ENCODE data around the gene LRRC49. TPM values are rescaled to one million over a fixed set of nuclear protein-coding genes. Genes with fewer than 3 reads are reported as not detected.
A peak's percentile ranks its signal among the peaks of the same experiment; 100 is the strongest.

The LRRC49 gene
- total RNA-seq, 1 experiment from 2014 or later, result 8.3 TPM

DNA sequence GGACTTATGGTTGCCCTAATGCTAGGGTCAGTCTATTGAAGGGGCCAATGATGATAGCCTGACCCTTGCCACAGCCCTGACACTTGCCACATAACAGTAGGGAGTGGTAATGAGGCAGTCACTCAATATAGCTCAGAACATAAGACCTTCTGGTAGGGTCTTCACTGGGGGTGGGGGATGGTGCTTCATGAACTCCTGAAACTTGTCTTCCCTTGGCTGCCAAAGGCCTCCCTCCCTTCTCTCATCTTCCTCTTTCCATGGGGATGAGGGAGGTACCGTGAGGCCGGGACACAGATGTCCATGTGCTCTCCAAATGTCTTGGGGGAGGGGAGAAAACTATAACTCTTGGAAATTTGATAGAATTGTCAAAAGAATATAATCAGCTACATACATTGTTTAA, 201.5 kb downstream of the LRRC49 start:
- H3K4me3 Mint-ChIP-seq, result no peak overlapping the region
- TF ChIP-seq, protein P1, sequence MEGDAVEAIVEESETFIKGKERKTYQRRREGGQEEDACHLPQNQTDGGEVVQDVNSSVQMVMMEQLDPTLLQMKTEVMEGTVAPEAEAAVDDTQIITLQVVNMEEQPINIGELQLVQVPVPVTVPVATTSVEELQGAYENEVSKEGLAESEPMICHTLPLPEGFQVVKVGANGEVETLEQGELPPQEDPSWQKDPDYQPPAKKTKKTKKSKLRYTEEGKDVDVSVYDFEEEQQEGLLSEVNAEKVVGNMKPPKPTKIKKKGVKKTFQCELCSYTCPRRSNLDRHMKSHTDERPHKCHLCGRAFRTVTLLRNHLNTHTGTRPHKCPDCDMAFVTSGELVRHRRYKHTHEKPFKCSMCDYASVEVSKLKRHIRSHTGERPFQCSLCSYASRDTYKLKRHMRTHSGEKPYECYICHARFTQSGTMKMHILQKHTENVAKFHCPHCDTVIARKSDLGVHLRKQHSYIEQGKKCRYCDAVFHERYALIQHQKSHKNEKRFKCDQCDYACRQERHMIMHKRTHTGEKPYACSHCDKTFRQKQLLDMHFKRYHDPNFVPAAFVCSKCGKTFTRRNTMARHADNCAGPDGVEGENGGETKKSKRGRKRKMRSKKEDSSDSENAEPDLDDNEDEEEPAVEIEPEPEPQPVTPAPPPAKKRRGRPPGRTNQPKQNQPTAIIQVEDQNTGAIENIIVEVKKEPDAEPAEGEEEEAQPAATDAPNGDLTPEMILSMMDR (conservative IDR thresholded peaks at IDR 0.05), result no peak
- no peaks in the 10 kb centered on the region for H3K4me1 ChIP-seq (ENCODE audit: insufficient read depth, low read length)
- no peak overlapping the region for H3K4me2 ChIP-seq (ENCODE audit: insufficient read depth, insufficient read length, low read length)
- H3K56ac ChIP-seq (ENCODE audit: insufficient read length, low read depth, low read length), result no peak overlapping the region
- H4K91ac ChIP-seq (ENCODE audit: insufficient read length, low read depth, low read length), result no peak overlapping the region
- H3K36me3 Mint-ChIP-seq (ENCODE audit: insufficient read depth in 1 of 3, low read depth in 3 of 3), result no peaks in the 10 kb centered on the region
- no peak overlapping the region for H3K14ac ChIP-seq (ENCODE audit: insufficient read depth, low read length)
- H3K4me1 Mint-ChIP-seq, result no peaks in the 10 kb centered on the region; a peak in 1 of 4 replicates
- no peaks in the 10 kb centered on the region for H3K23me2 ChIP-seq (ENCODE audit: insufficient read length, low read depth, low read length, poor library complexity, severe bottlenecking)
- no peaks in the 10 kb centered on the region for H3K79me2 ChIP-seq (ENCODE audit: insufficient read depth, low read length)
- H2BK5ac ChIP-seq (ENCODE audit: insufficient read length, low read length), result no peak overlapping the region
- no peak overlapping the region for H3K23ac ChIP-seq (ENCODE audit: insufficient read length, low read depth, low read length)
- H2BK15ac ChIP-seq (ENCODE audit: low read depth, low read length), result no peak overlapping the region
- H3K27ac Mint-ChIP-seq, result peak overlapping the region in 1 of 3 experiments; percentile 62; a peak in 1 of 7 replicates
- no peak overlapping the region for H4K5ac ChIP-seq (ENCODE audit: insufficient read length, low read depth, low read length)
- no CpG with 5 or more reads among the region's 2 CpGs for WGBS (ENCODE audit: extremely low coverage, insufficient read length, low lambda C conversion rate)
- no peaks in the 10 kb centered on the region for H3K27me3 ChIP-seq (ENCODE audit: insufficient read depth, low read length)
- H3K27me3 Mint-ChIP-seq (ENCODE audit: low read depth), result peaks cover 47% of the 10 kb centered on the region
- H3K9me3 Mint-ChIP-seq, result peaks cover 0 to under 1% of the 10 kb centered on the region in 2 experiments; a peak in 1 of 5 replicates
- H4K20me1 ChIP-seq (ENCODE audit: control insufficient read depth, insufficient read depth, insufficient read length), result no peaks in the 10 kb centered on the region
- no peak overlapping the region for H3K27ac ChIP-seq (ENCODE audit: insufficient read length, low read depth, low read length)
- no peak overlapping the region for H3T11ph ChIP-seq (ENCODE audit: low read length)
- H2AFZ ChIP-seq (ENCODE audit: low read length), result no peak overlapping the region
- no peak overlapping the region for H3K9ac ChIP-seq (ENCODE audit: extremely low read depth, insufficient read length, low read length)
- no peak for DNase-seq
- no peak overlapping the region for H3K4ac ChIP-seq (ENCODE audit: low read depth, low read length)
- H2BK12ac ChIP-seq (ENCODE audit: insufficient read length, low read depth, low read length), result no peak overlapping the region
- H2BK20ac ChIP-seq (ENCODE audit: low read depth, low read length, poor library complexity, severe bottlenecking), result no peak overlapping the region
- H2BK120ac ChIP-seq (ENCODE audit: low read depth, low read length, poor library complexity, severe bottlenecking), result no peak overlapping the region
- H3K18ac ChIP-seq (ENCODE audit: insufficient read length, low read depth, low read length), result no peak overlapping the region
- H3K79me1 ChIP-seq (ENCODE audit: insufficient read depth, low read depth, low read length, poor library complexity, severe bottlenecking), result no peaks in the 10 kb centered on the region
- H4K8ac ChIP-seq (replicated peaks; ENCODE audit: insufficient read length, low read depth, low read length), result no peak overlapping the region
- H3K9me3 ChIP-seq (ENCODE audit: control insufficient read depth, low read depth, low read length), result no peaks in the 10 kb centered on the region
- no peak overlapping the region for H2AK5ac ChIP-seq (ENCODE audit: insufficient read length, low read length)
